Endodermal cell (in vitro differentiated cells): ENCODE data around the gene DTWD2. TPM values are rescaled to one million over a fixed set of nuclear protein-coding genes. Genes with fewer than 3 reads are reported as not detected.

Source experiments
- DNase-seq: peaks from one replicate; pipeline ENCODE4 v3.0.0-alpha.2; 2017
- H3K27ac ChIP-seq: 2 replicates; pipeline ENCODE4 v1.5.1; 2013; ENCODE audit warnings: mild to moderate bottlenecking, low read depth, low read length, moderate library complexity
- H3K27me3 ChIP-seq: 2 replicates; pipeline ENCODE4 v1.6.1; 2013; ENCODE audit warnings: mild to moderate bottlenecking, low read length, moderate library complexity; ENCODE audit not compliant: insufficient read depth, control insufficient read depth, poor library complexity, severe bottlenecking
- H3K36me3 ChIP-seq: 2 replicates; pipeline ENCODE4 v1.7.0; 2013; ENCODE audit warnings: mild to moderate bottlenecking, low read length, moderate library complexity; ENCODE audit not compliant: control insufficient read depth, insufficient read depth
- H3K4me1 ChIP-seq: one replicate; pipeline ENCODE4 v1.7.0; 2013; ENCODE audit warnings: low read length; ENCODE audit not compliant: control insufficient read depth, insufficient read depth
- H3K4me3 ChIP-seq: 2 replicates; pipeline ENCODE4 v1.5.1; 2013; ENCODE audit warnings: mild to moderate bottlenecking, low read length, moderate library complexity
- H3K9ac ChIP-seq: 2 replicates; pipeline ENCODE4 v1.6.1; 2013; ENCODE audit warnings: mild to moderate bottlenecking, low read length, moderate library complexity; ENCODE audit not compliant: poor library complexity, severe bottlenecking; ENCODE audit errors: extremely low read depth
- H3K9me3 ChIP-seq: 2 replicates; pipeline ENCODE4 v1.6.1; 2013; ENCODE audit warnings: mild to moderate bottlenecking, low read length, moderate library complexity; ENCODE audit not compliant: control insufficient read depth
- H3K27ac Mint-ChIP-seq: 2 replicates; pipeline ENCODE4 v1.8.0; 2020; ENCODE audit warnings: mixed read lengths
- H3K27me3 Mint-ChIP-seq: 2 replicates; pipeline ENCODE4 v1.8.0; 2021; ENCODE audit warnings: mild to moderate bottlenecking, mixed read lengths; ENCODE audit not compliant: insufficient read depth
- H3K36me3 Mint-ChIP-seq: 2 replicates; pipeline ENCODE4 v1.8.0; 2020; ENCODE audit warnings: low read depth, mixed read lengths
- H3K4me1 Mint-ChIP-seq: 2 replicates; pipeline ENCODE4 v1.8.0; 2020; ENCODE audit warnings: mixed read lengths
- H3K4me3 Mint-ChIP-seq: 2 replicates; pipeline ENCODE4 v1.8.0; 2020; ENCODE audit warnings: mild to moderate bottlenecking, moderate library complexity, mixed read lengths
- H3K9me3 Mint-ChIP-seq: 2 replicates; pipeline ENCODE4 v1.8.0; 2020; ENCODE audit warnings: mild to moderate bottlenecking, mixed read lengths
- CTCF ChIP-seq: fragments of 200-600 bp; sonication (generic); conservative IDR thresholded peaks from 2 replicates; pipeline ENCODE4 v1.5.0; 2021; ENCODE audit warnings: antibody characterized with exemption, mild to moderate bottlenecking
- WGBS, 2 experiments: methylation state at CpG; one replicate each; pipeline versions ENCODE4 v1.1.5 to v1.1.7; 2013; ENCODE audit warnings: missing lambda C conversion rate in 2 of 2, mixed read lengths in 1 of 2; ENCODE audit not compliant: insufficient coverage in 1 of 2, insufficient read length in 1 of 2; 5-methylcytosine and 5-hydroxymethylcytosine counted together
- microRNA-seq: library from miRNA; unstranded; fragments of <30 nt; microRNA quantifications from one replicate; pipeline ENCODE4 v1.2.0, GENCODE V29; 2020; ENCODE audit warnings: borderline microRNAs expressed
- total RNA-seq, 2 donors: library from RNA; stranded (reverse); fragmentation: NEBNext Ultra II Directional in 1 of 2; extraction: Animal tissue kit (Norgen Biotek cat#: 25700) in 1 of 2; gene quantifications; 2 replicates in 1 of 2; 3 replicates in 1 of 2; pipeline ENCODE4 v1.2.1, GENCODE V29; 2021

Gene DTWD2
- total RNA-seq, 2 donors from 2014 or later, result 15.2 to 34.9 TPM

GRCh38 chr5:118791926-118792734, 196.2 kb downstream of the DTWD2 start:
- Histone ChIP-seq H3K9me3 (no peaks in the 10 kb centered on the region), H3K4me1 (peaks cover 5% of the 10 kb centered on the region), H3K27me3 (no peaks in the 10 kb centered on the region), H3K27ac (no peak overlapping the region), H3K4me3 (no peak overlapping the region), H3K36me3 (peaks cover 6% of the 10 kb centered on the region), H3K9ac (no peak overlapping the region)
- Mint-ChIP-seq H3K36me3 (peaks cover 5% of the 10 kb centered on the region), H3K27ac (peak overlapping the region; percentile 65), H3K9me3 (no peaks in the 10 kb centered on the region), H3K4me3 (no peak overlapping the region), H3K4me1 (peaks cover 38% of the 10 kb centered on the region), H3K27me3 (no peaks in the 10 kb centered on the region)
- DNase-seq, result peak; percentile 70
- peak; percentile 89 for TF ChIP-seq CTCF
- 36 to 52% methylated on average over 5 to 7 of the region's 7 CpGs for WGBS, 2 experiments

GRCh38 chr5:118789366-118789765, 199.0 kb downstream of the DTWD2 start:
- Histone ChIP-seq H3K4me1 (peaks cover 5% of the 10 kb centered on the region), H3K36me3 (peaks cover 3% of the 10 kb centered on the region)
- TF ChIP-seq CTCF, result no peak

GRCh38 chr5:118788351-118788750, 200.0 kb downstream of the DTWD2 start:
- 99 to 100% methylated on average over 1 to 2 of the region's 2 CpGs for WGBS, 2 experiments
- no peak overlapping the region for H3K27ac ChIP-seq
- no peaks in the 10 kb centered on the region for H3K27me3 ChIP-seq
- no peaks in the 10 kb centered on the region for H3K36me3 ChIP-seq
- no peaks in the 10 kb centered on the region for H3K27me3 Mint-ChIP-seq
- peaks cover 31% of the 10 kb centered on the region for H3K4me1 Mint-ChIP-seq
- no peaks in the 10 kb centered on the region for H3K9me3 ChIP-seq
- no peak overlapping the region for H3K4me3 Mint-ChIP-seq
- H3K4me1 ChIP-seq, result peaks cover 5% of the 10 kb centered on the region
- H3K36me3 Mint-ChIP-seq, result peaks cover 2% of the 10 kb centered on the region
- TF ChIP-seq CTCF, result no peak
- DNase-seq, result no peak
- H3K9ac ChIP-seq, result no peak overlapping the region
- no peak overlapping the region for H3K27ac Mint-ChIP-seq
- no peaks in the 10 kb centered on the region for H3K9me3 Mint-ChIP-seq
- no peak overlapping the region for H3K4me3 ChIP-seq

More at GRCh38 chr5:118789366-118789765, 199.0 kb downstream of the DTWD2 start:
- Mint-ChIP-seq H3K27me3 (no peaks in the 10 kb centered on the region), H3K4me1 (peaks cover 35% of the 10 kb centered on the region), H3K4me3 (no peak overlapping the region), H3K36me3 (peaks cover 2% of the 10 kb centered on the region), H3K9me3 (no peaks in the 10 kb centered on the region), H3K27ac (no peak overlapping the region)
- DNase-seq, result no peak
- Histone ChIP-seq H3K9me3 (no peaks in the 10 kb centered on the region), H3K27me3 (no peaks in the 10 kb centered on the region), H3K9ac (no peak overlapping the region), H3K4me3 (no peak overlapping the region), H3K27ac (no peak overlapping the region)

Small RNA genes within 50 kb of the gene (microRNA-seq; reads per million reads assigned to microRNA genes)
- not detected for gene MIR1244-2

Other genes with a start within 250 kb of the DTWD2 start
- gene DMXL1, start 82.5 kb upstream of the DTWD2 start, total RNA-seq, result 10 to 100 TPM; 47.8 to 51.8 TPM